ENCODE data around the gene OXER1. TPM values are rescaled to one million over a fixed set of nuclear protein-coding genes. Genes with fewer than 3 reads are reported as not detected.
A peak's percentile ranks its signal among the peaks of the same experiment; 100 is the strongest.
"Not testable (repeated sequence)": the region's sequence is repeated elsewhere in the genome, so short reads cannot be mapped to it uniquely, and the experiment has no call there.

The OXER1 gene
- polyA plus RNA-seq, 3 donors, result 9.8 to 13.4 (median 12.8) TPM

DNA sequence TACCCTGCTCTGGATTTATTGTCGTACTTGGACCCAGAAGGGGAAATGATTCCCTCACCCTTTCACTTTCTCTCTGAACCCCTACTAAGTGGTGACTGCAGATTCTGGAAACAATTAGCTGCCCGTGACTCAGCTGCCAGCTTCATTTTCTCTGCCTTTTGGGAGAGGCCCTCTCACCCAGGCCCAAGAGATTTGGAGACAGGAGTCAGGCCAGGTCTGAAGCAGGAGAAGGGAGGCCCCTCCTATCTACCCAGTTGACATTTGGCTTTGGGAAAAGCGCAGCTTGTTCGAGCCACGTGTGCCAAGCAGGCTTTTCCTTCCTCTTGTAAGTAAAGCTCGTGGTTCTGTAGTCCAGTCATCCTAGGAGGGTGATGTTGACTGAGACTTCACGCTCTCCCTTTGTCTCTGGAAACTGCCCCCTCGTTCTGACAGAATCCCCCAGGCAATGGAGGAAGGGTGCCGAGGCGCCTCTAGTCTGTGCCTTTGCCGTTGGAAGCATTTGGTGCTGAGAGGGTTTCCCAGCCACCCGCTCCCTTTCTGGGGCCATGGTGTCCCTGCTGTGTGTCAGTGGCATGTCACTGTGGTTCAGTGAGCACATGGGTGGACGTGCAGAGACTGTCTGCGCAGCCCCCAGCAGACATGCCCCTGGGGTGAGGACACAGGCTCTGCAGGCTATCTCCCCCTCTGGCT lies 8.6 kb downstream of the OXER1 start:
- DNase-seq, result no peak

DNA sequence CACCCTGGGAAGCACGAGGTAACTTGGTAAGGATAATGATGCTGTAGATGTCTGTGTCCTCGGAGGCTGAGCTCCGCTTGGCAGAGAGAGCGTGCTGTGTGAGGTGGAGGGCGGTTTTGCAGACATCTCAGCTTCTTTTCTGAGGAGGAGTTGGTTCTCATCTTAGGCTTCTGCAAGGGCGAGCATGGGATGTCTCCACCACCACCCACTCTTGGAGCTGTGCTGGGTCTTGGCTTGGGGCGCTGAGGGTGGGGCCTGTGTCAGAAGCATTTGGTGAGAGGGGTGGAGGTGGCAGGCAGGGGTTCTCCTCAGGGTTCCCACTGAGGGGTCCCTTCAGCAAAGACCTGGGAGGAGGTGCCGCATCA lies 9.2 kb downstream of the OXER1 start:
- no peak for DNase-seq

DNA sequence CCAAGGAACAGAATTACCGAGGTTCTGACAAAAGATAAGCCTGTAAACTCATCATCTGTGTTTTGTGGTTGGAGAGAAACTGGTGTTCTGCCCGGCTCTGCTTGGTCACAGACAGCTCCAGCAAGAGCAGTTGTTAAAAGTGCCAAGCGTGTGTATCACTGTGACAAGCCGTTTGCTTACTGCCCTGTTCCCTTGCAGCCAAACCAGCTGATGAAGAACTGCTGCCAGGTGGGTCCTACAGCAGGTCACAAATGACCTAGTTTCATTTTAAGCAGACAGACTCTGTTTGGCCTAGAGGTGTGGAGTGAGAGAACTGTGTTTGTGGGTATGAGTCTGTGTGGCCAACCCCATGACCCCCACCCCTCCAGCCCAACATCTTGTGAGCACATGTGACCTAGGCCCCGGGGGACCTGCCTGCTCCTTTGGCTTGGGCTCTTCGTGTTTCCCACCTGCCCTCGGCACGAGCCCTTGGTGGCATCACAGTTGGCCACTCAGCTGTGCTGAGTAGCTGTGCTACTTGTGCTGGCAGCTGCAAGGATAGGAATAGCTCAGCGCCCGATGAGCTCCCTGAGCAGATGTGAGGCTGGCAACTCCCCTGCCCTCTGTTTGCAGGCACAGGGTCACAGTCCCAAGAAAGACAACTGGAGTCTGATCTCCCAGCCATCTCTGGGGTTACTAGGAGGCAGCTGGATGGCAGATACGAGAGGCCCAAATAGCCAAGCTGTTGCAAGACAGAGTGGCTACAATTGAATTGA lies 9.7 kb downstream of the OXER1 start:
- no peak for DNase-seq

DNA sequence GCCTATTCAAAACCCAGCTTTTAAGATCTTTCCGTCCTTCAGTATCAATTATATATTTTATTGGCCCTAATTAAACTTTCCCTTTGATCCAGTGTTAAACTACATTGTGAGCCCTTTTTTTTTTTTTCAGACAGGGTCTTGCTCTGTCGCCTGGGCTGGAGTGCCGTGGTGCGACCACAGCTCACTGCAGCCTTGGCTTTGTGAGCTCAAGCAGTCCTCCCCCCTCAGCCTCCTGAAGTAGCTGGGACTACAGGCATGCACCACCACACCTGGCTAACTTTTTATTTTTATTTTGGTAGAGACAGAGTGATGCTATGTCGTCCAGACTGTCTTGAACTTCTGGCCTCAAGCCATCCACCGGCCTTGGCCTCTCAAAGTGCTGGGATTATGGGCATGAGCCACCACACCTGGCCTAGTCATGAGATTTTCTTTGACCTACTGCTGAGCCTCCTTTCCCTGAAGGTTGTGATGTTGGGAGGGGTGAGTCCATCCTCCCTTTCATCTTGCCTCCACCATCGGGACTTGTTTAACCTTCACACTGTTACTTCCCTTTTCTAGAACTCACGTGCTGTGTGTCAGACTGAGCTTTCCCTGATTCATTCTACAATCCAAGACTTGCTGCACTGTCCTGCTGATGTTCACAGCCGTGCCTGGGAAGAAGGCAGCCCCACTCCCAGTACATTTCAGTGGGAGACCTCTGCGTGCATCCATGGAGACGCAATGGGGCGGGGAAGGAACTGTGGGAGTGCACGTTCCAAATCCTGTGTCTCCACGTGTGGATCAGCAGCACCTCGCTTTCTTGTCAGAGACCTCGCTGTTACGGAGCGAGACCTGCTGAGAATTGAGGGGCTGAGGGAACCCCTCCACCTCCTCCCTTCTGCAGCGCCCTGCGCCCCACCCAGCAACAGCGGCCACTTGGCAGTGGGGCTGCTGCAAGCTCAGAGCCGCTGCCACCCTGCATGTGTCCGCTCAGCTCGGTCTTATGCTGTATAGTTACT lies 10.8 kb downstream of the OXER1 start:
- no peak for DNase-seq

DNA sequence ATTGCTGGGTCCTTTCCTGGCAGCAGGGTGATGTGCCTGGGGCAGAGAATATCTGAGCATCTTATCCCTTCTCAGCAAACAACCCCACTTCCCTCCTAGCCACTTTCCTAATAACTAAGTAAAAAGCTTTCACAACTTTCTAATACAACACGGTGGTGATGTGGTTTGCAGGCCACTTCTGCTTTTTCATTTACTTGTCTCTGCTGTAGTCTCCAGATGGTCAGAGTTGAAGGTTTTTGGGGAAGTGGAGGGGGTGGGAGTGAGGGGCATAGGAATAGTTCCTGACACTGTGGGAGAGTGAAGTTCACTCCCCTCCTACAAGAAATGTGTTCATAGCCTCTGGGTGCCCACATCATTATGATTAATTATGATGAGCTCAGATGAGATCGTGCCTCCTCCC lies 11.6 kb downstream of the OXER1 start:
- DNase-seq, result no peak

DNA sequence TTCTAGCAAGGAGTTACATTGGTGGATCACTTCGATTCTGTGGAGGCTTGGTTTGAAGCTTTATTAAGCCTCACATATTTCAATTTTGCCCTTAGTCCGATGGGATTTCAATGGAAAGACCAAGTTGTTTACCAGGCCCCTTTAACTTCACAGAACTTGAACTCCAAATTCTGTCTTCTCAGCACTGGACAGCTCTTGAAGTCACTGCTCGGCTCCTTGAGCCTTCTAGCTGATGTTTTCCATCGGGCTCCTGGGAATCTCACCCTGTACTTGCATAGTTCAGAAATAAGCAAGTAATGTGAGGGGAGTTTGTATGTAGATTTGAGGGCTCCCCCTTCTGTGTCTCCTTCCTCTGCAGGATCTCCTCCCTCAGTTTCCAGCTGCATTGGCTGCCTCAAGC lies 15.1 kb downstream of the OXER1 start:
- DNase-seq, result no peak

DNA sequence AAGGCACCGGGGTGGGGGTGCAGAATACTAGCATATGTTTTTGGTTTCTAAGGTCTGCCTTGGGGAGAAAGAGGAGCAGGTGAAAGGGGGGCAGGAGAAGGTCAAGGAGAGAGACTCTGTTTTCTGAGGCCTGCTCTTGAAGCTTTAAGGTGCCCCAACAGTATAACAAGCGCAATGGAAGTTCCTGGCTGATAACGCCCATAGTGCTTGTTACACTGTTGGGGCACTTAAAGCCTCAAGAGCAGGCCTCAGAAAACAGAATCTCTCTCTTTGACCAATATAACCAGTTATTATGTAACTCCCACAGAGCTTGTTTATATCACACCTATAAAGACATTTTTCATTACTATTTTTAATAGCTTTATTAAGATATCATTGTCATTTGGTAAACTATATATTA lies 16.5 kb downstream of the OXER1 start:
- DNase-seq, result no peak

DNA sequence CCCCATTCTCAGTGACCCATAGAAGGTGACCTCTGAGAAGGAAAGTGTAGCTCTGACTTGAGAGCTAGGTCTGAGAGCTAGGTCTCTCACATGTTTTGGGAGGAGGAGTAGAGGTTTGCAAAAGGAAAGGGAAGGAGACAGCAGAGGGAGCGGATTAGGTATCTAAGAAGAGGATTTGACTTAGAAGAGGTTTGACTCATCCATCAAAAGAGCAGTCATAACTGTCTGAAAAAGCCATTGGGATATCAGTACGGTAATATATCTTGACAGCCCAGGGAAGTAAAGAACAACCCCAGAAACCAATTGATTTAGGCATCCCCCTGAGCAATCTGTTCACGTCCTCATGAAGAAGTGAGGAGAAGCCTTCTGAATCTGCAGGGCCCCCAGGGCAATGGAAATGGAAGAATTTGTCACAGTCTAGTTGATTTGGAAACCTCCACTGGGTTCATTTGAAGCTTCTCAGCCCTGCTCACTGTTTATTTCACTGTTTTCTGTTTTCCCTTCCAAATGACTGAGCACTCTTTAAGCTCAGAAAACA lies 19.3 kb downstream of the OXER1 start:
- DNase-seq, result no peak

DNA sequence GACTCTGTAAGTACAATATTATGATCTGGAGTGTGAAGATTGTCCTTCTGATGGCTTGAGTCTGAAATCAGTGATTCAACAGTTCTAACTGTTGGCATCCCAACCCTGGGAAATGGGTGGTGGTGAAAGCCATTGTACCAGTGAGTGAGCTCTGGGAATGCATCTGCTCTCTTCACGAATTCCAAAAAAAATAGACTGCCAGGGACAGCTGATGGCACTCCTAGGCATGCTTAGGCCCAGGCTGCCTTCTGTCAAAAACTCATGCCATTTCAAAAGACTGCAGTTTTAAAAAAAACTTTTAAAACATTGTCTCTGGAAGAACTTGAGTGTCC lies 20.3 kb downstream of the OXER1 start:
- no peak for DNase-seq

DNA sequence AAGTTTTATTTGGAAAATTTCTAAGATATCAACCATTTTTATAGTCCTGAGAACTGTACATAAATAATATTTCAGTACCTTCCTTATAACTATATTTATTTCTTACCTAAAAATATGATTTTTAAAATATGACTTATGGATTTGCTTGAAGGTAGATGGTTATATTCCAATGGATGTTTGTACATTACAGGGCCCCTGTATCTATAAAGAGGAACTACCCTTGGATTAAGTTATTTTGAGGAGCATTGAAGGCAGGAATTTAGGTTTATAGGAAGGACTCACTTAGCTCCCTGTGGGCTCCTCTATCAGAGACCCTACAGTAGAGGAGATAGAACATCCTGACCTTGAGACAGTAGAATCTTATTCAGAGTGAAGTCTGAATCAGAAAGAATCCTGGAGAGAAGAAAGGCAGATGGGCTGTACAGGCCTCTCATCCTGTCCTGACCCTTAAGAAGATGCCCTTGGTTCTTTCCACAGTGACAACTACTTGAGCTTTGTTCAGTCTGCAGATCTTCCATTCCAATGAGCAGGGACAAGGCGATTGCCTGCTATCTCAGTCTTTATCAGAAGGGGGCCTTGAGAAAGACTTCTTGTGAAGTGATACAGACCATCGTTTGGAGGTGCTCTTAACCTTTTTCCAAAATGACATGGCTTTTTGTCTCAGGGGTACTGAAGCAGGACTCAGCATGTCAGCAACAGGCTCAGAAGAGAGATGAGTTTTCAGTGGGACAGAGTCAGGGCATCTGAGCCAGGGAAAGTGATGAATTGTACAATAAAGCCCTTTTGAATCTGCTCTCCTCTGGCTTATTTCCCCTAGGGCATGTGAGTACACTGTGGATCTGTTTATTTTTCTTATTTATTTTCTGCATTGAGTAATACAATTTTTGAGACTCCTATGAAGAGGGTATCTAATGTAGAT lies 20.9 kb downstream of the OXER1 start:
- DNase-seq, result no peak

DNA sequence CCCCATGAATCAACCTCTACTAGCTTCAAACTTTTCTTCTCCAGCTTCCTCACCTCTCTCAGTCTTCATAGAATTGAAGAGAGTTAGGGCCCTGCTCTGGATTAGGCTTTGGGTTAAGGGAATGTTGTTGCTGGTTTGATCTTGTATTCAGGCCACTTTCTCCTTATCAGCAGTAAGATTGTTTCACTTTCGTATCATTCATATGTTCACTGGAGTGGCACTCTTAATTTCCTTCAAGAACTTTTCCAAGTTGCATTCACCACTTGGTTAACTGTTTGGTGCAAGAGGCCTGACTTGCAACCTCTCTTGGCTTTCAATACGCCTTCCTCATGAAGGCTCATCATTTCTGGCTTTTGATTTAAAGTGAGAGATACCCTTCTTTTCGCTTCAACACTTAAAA lies 22.8 kb downstream of the OXER1 start:
- DNase-seq, result no peak

DNA sequence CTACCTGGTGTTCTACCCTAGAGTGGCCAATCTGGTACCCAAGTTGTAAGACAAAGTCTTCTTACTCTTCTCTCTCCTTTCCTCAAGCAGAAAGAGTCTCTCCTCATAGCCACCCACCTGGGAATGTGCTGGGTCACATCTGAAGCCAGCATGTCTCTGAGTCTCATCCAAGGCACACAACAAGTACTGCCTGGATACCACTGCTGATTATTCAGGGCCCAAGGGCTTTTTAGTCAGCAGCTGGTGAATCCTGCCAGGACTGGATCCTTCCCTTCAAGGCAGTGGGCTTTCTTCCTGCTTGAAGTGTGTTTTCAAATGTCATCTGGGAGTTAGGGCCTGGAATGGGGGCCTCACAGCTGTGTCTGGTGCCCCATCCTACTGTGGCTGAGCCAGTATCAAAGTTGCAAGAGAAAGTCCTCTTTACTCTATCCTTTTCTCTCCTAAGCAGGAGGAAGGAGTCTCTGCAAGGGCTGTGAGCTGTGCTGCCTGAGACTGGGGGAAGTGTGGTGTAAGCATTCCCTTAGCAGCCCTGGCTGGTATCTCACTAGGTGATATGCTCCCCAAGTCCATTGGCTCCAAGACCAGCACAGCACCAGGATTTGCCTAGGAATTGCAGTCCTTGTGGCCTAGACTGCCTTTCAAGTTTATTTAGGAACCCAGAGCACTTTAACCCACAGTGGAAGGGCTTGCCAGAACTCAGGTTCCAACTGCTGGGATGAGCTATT lies 27.2 kb downstream of the OXER1 start:
- no peak for DNase-seq

DNA sequence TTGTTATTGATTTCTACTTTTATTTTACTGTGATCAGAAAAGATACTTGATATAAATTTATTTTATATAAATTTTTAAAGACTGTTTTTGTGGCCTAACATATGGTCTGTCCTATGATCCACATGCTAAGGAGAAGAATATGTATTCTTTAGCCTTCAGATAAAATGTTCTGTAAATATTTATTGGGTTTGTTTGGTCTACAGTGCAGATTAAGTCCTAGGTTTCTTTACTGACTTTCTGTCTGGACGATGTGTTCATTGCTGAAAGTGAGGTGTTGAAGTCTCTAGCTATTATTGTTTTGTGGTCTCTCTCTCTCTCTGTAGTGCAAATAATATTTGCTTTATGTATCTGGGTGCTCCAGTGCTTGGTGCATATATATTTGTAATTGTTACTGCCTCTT lies 30.1 kb downstream of the OXER1 start:
- DNase-seq, result no peak

DNA sequence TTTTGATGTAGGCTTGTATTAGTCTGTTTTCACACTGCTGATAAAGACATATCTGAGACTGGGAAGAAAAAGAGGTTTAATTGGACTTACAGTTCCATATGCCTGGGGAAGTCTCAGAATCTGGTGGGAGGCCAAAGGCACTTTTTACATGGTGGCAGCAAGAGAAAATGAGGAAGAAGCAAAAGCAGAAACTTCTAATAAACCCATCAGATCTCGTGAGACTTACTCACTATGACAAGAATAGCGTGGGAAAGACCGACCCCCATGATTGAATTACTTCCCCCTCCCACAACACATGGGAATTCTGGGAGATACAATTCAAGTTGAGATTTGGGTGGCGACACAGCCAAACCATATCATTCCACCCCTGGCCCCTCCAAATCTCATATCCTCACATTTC lies 32.6 kb downstream of the OXER1 start:
- DNase-seq, result not testable (repeated sequence)

DNA sequence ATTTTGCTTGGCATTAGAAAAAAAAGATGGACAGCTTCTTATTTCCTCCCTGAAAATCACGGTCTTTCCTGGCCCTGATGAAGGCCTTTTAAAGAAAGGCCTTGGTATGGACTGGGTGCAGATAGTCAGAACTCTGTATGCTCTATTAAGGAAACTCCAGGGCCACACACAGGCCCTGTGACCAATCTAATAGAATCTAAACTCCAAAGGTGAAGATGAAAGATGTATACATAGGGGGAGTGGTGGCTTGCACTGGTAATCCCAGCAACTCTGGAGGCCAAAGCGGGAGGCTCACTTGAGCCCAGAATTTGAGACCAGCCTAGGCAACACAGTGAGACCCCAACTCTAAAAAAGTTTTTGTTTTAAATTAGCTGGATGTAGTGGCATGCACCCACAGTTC lies 37.3 kb downstream of the OXER1 start:
- DNase-seq, result no peak

DNA sequence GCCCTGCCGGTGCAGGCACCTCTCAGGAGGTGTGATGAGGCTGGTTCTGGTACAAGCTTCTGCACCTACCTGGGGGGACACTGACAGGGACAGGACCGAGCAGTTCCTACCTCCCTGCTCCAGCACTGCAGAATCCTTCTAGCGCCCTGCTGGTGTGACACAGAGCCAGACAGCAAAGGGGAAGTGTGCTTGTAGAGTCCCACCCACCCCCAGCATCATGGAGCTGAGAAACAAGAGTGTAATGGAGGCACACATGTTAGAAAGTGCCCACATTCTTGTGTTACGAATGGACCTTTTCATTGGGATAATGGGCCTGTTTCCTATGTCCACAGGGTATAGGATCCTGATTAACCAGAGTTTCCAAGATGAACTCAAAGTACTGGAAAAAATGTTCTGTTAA lies 38.3 kb downstream of the OXER1 start:
- DNase-seq, result no peak

DNA sequence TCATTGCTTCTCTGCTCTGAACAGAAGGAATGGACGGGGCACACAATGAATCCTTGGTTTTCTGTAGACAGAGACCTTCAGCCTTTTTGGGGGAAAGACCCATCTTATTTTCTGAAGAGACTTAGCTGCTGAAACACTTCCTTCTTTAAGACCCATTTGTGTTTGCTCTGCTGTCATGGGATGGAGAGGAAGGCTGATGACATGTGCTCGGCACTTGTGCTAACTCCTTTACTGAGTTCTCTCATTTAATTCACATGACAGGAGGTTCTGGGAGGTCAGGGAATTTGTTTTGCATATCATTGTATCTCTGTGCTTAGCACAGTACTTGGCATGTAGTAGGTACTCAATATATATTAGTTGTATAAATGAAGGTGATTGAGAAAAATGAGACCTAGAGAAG lies 39.0 kb downstream of the OXER1 start:
- no peak for DNase-seq

DNA sequence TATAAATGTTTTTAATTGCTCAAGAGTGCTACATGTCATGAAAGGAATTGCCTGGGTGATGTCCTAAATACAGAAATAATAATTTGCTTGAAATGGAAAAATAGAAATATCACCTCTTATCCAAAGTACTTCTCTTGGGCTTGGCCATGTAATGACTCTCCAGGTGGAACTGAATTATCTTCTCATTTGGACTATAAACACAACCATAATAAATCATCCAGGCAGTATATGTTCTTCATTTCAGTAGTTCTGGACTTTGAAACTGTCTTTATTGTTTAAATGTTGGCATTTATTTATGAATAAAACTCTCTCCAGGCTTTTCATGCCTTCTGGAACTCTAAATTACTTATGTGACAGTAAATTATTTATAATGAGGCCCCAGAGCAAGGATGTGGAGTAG lies 40.5 kb downstream of the OXER1 start:
- no peak for DNase-seq

DNA sequence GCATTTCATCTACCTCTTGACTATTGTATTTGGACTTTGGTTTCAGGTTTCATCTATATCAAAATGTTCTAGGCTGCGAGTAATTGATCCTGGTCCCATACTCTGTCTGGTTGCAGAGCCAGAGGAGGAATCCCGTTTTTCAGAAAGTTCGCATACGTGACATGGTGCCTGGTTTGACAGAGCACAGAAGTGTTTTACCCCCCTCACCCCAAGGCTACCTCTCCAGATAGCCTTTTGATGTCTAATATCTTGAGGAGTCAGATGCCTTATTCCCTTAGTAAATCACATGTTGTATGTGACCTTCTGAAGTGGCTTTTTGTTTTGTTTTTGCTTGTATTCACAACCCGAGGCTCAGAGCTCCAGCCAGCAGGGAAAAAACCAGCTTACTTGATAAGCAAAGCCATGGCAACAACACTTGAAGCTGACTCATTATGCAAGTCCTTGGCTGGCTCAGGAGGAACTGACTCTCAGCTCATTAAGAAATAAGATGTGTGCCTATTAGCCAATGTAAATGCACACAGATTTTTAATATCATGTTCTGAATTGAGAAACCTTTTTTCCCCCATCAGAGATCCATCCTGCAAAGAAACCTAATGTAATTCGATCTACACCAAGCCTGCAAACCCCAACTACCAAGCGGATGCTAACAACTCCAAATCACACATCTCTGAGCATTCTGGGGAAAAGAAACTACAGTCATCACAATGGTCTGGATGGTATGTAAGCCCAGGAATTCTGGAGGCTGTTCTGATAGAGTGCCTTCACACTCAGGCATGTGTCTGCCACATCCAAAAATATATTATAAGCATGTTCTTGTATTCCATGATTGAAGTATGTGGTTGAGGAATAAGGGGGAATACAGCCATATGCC lies 41.4 kb downstream of the OXER1 start:
- DNase-seq, result peak; percentile 40

DNA sequence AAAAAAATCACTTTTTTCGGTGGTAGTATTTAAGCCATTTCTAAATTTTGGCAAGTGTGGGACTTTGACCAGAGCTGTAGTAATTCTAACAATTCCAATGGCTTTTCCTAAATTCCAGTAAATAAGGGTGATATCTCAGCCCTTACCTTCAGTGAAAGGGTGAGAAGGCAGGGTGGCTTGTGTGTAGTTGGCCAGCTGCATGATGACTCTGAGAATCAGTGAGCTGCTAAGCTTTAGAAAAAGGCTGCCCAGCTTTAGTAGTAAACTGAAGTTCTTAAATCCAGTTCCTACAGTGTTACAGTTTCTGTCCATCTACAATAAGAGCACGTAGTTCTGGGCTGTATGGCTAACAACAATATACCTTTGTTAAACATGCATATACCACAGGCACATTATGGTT lies 42.0 kb downstream of the OXER1 start:
- no peak for DNase-seq

Measured in renal pelvis (tissue), 4 donors.